HepG2 (cell line): Measurements from ENCODE around the gene MIEF2. TPM values are rescaled to one million over a fixed set of nuclear protein-coding genes. Genes with fewer than 3 reads are reported as not detected.

ENCODE experiments used
- BRCA1 ChIP-seq: sonication (generic); formaldehyde crosslinking; IDR thresholded peaks from 2 replicates; pipeline ENCODE4 v1.4.0; 2020; ENCODE audit warnings: missing genetic modification reagents
- DNMT1 ChIP-seq: sonication (generic); formaldehyde crosslinking; IDR thresholded peaks from 2 replicates; pipeline ENCODE4 v1.5.1; 2020; ENCODE audit warnings: mild to moderate bottlenecking, missing genetic modification reagents
- ELF1 ChIP-seq: sonication (generic); formaldehyde crosslinking; IDR thresholded peaks from 2 replicates; pipeline ENCODE4 v1.4.0; 2020; ENCODE audit warnings: missing genetic modification reagents
- FOXK1 ChIP-seq: sonication (generic); formaldehyde crosslinking; IDR thresholded peaks from 2 replicates; pipeline ENCODE4 v1.4.0; 2020; ENCODE audit warnings: low read depth, missing genetic modification reagents, borderline replicate concordance
- HIVEP1 ChIP-seq: sonication (generic); formaldehyde crosslinking; IDR thresholded peaks from 2 replicates; pipeline ENCODE4 v1.4.0; 2020; ENCODE audit warnings: mild to moderate bottlenecking, missing genetic modification reagents
- HOXA3 ChIP-seq: sonication (generic); formaldehyde crosslinking; IDR thresholded peaks from 2 replicates; pipeline ENCODE4 v1.5.0; 2020; ENCODE audit warnings: missing genetic modification reagents
- PCBP1 ChIP-seq: fragments of 200-400 bp; formaldehyde crosslinking; IDR thresholded peaks from 2 replicates; pipeline ENCODE4 v1.6.1; 2017; ENCODE audit warnings: mild to moderate bottlenecking, low read depth, low read length, borderline replicate concordance
- POLR2AphosphoS5 ChIP-seq: IDR thresholded peaks from 2 replicates; pipeline ENCODE4 v1.6.1; 2012; ENCODE audit warnings: low read depth, low read length
- RARG ChIP-seq: sonication (generic); formaldehyde crosslinking; IDR thresholded peaks from 2 replicates; pipeline ENCODE4 v1.4.0; 2020; ENCODE audit warnings: low read depth, mild to moderate bottlenecking, missing genetic modification reagents
- RELA ChIP-seq: sonication (generic); formaldehyde crosslinking; IDR thresholded peaks from 2 replicates; pipeline ENCODE4 v1.4.0; 2020; ENCODE audit warnings: missing genetic modification reagents
- RFXANK ChIP-seq: IDR thresholded peaks from 2 replicates; pipeline ENCODE4 v1.6.1; 2016
- SETDB1 ChIP-seq: sonication (generic); formaldehyde crosslinking; IDR thresholded peaks from 2 replicates; pipeline ENCODE4 v1.5.1; 2020; ENCODE audit warnings: missing genetic modification reagents, mild to moderate bottlenecking, borderline replicate concordance
- ZNF546 ChIP-seq: sonication (generic); formaldehyde crosslinking; conservative IDR thresholded peaks from 2 replicates; pipeline ENCODE4 v1.8.1; 2023; ENCODE audit warnings: mild to moderate bottlenecking, missing genetic modification reagents
- ZNF563 ChIP-seq: sonication (generic); formaldehyde crosslinking; IDR thresholded peaks from 2 replicates; pipeline ENCODE4 v1.8.0; 2022; ENCODE audit warnings: mild to moderate bottlenecking, moderate library complexity, missing genetic modification reagents
- ZNF629 ChIP-seq: sonication (generic); formaldehyde crosslinking; conservative IDR thresholded peaks from 2 replicates; pipeline ENCODE4 v1.5.0; 2020; ENCODE audit warnings: missing genetic modification reagents
- ZNF670 ChIP-seq: sonication (generic); formaldehyde crosslinking; IDR thresholded peaks from 2 replicates; pipeline ENCODE4 v1.8.0; 2022; ENCODE audit warnings: mild to moderate bottlenecking, missing genetic modification reagents, borderline replicate concordance
- ZNF839 ChIP-seq: sonication (generic); formaldehyde crosslinking; IDR thresholded peaks from 2 replicates; pipeline ENCODE4 v1.4.0; 2020; ENCODE audit warnings: missing genetic modification reagents, mild to moderate bottlenecking, borderline replicate concordance
- ZSCAN21 ChIP-seq: sonication (generic); formaldehyde crosslinking; IDR thresholded peaks from 2 replicates; pipeline ENCODE4 v1.8.0; 2022; ENCODE audit warnings: mild to moderate bottlenecking, missing genetic modification reagents, moderate library complexity, borderline replicate concordance
- polyA plus RNA-seq, 8 experiments: library from polyadenylated mRNA; depleted of rRNA in 3 of 8; stranded (reverse) in 7 of 8; unstranded in 1 of 8; fragments of >200 nt; fragmentation: Illumina TruSeq in 4 of 8; extraction: Trizol in 4 of 8; gene quantifications; 2 replicates each; pipeline versions ENCODE4 v1.2.1 to v1.2.3, GENCODE V29; 2011 to 2016; ENCODE audit warnings: low read depth in 4 of 8, missing spikeins in 1 of 8, mixed read lengths in 1 of 8; ENCODE audit not compliant: insufficient read depth in 1 of 8
- total RNA-seq, 5 experiments: library from RNA; depleted of rRNA; stranded (reverse); fragments of >200 nt; fragmentation: Illumina TruSeq; extraction: Trizol; gene quantifications; 2 replicates each; pipeline ENCODE4 v1.2.3, GENCODE V29; 2016; ENCODE audit warnings: low read depth in 1 of 5
- TF ChIP-seq, protein P1 (sequence below): sonication (generic); formaldehyde crosslinking; conservative IDR thresholded peaks from 2 replicates; pipeline ENCODE4 v1.8.1; 2023; ENCODE audit warnings: missing genetic modification reagents
- TF ChIP-seq, protein P2 (sequence below): sonication (generic); formaldehyde crosslinking; IDR thresholded peaks from 2 replicates; pipeline ENCODE4 v1.8.1; 2023; ENCODE audit warnings: missing genetic modification reagents, mild to moderate bottlenecking, borderline replicate concordance
- TF ChIP-seq, protein P3 (sequence below): sonication (generic); formaldehyde crosslinking; IDR thresholded peaks from 2 replicates; pipeline ENCODE4 v1.4.0; 2020; ENCODE audit warnings: missing genetic modification reagents, mild to moderate bottlenecking, borderline replicate concordance
- TF ChIP-seq, protein P4 (sequence below): IDR thresholded peaks from 2 replicates; pipeline ENCODE4 v1.6.1; 2016
- TF ChIP-seq, protein P5 (sequence below): sonication (generic); formaldehyde crosslinking; IDR thresholded peaks from 2 replicates; pipeline ENCODE4 v1.5.1; 2020; ENCODE audit warnings: missing genetic modification reagents, mild to moderate bottlenecking, borderline replicate concordance
- TF ChIP-seq, protein P6 (sequence below): sonication (generic); formaldehyde crosslinking; IDR thresholded peaks from 2 replicates; pipeline ENCODE4 v1.4.0; 2020; ENCODE audit warnings: mild to moderate bottlenecking, missing genetic modification reagents

The MIEF2 gene
- total and polyA plus RNA-seq, 2 of the 13 experiments (the other 11 are each of a cell fraction or from before 2014, with no cell fraction given): 6.0 to 8.0 TPM

DNA sequence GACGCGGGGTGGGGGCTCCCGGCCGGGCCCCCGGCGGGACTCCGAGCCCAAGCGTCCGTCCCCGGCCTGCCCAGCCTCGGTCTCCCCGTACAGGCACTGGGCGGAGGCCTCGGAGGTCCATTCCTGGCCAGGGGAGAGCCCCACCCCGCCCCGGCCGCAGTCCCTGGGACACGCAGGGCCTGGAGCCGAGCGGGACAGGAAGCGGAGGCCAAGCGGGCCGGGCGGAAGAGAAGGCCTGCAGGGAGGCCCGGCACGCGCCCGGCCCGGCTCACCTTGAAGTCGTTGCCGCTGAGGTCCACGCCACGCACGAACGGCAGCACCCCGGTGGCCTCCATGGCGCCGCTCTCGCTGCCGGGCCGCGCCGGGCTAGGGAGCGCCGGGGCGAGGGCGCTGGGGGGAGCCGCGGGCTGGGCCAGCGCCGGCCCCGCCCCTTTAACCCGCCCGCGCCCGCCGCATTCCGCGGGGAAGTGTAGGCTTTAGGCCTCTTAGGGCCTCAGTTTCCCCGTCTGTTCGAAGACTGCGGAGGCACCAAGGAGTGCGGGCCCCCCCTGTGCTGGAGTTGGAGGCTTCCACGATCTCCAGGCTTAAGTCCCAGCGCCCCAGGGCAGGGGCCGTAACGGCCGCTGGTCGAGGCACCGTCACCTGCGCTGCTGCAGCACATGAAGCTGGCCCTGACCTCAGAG lies 2.0 kb upstream of the MIEF2 start, which contains the start of gene FLII (continued):
- TF ChIP-seq HOXA3 (no peak; the same call in 1 of the 2 replicates), HIVEP1 (no peak), ZSCAN21 (CRISPR knock-in tag) (peak; percentile 64; the same call in 1 of the 2 replicates), ZNF670 (no peak), ELF1 (CRISPR knock-in tag) (no peak), FOXK1 (no peak), BRCA1 (peak; percentile 75; the same call in 1 of the 2 replicates), ZNF839 (no peak), RFXANK (no peak), RELA (CRISPR knock-in tag) (no peak), ZNF563 (CRISPR knock-in tag) (0 out of 2 replicates have a peak, but pooled peaks have one; percentile 12), PCBP1 (no peak), DNMT1 (CRISPR knock-in tag) (no peak), POLR2AphosphoS5 (peak; percentile 49; the same call in 1 of the 2 replicates), ZNF546 (no peak; the same call in 1 of the 2 replicates), RARG (CRISPR knock-in tag) (no peak), SETDB1 (no peak), ZNF629 (CRISPR knock-in tag) (no peak)
- TF ChIP-seq, protein P1, sequence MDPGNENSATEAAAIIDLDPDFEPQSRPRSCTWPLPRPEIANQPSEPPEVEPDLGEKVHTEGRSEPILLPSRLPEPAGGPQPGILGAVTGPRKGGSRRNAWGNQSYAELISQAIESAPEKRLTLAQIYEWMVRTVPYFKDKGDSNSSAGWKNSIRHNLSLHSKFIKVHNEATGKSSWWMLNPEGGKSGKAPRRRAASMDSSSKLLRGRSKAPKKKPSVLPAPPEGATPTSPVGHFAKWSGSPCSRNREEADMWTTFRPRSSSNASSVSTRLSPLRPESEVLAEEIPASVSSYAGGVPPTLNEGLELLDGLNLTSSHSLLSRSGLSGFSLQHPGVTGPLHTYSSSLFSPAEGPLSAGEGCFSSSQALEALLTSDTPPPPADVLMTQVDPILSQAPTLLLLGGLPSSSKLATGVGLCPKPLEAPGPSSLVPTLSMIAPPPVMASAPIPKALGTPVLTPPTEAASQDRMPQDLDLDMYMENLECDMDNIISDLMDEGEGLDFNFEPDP (CRISPR knock-in tag): no peak
- TF ChIP-seq, protein P2, sequence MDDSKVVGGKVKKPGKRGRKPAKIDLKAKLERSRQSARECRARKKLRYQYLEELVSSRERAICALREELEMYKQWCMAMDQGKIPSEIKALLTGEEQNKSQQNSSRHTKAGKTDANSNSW (CRISPR knock-in tag): peak; percentile 27; the same call in 1 of the 2 replicates
- TF ChIP-seq, protein P3, sequence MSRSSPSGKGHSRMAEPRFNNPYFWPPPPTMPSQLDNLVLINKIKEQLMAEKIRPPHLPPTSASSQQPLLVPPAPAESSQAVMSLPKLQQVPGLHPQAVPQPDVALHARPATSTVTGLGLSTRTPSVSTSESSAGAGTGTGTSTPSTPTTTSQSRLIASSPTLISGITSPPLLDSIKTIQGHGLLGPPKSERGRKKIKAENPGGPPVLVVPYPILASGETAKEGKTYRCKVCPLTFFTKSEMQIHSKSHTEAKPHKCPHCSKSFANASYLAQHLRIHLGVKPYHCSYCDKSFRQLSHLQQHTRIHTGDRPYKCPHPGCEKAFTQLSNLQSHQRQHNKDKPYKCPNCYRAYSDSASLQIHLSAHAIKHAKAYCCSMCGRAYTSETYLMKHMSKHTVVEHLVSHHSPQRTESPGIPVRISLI: peak; percentile 17; the same call in 1 of the 2 replicates
- TF ChIP-seq, protein P4, sequence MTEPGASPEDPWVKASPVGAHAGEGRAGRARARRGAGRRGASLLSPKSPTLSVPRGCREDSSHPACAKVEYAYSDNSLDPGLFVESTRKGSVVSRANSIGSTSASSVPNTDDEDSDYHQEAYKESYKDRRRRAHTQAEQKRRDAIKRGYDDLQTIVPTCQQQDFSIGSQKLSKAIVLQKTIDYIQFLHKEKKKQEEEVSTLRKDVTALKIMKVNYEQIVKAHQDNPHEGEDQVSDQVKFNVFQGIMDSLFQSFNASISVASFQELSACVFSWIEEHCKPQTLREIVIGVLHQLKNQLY (CRISPR knock-in tag): no peak
- TF ChIP-seq, protein P5, sequence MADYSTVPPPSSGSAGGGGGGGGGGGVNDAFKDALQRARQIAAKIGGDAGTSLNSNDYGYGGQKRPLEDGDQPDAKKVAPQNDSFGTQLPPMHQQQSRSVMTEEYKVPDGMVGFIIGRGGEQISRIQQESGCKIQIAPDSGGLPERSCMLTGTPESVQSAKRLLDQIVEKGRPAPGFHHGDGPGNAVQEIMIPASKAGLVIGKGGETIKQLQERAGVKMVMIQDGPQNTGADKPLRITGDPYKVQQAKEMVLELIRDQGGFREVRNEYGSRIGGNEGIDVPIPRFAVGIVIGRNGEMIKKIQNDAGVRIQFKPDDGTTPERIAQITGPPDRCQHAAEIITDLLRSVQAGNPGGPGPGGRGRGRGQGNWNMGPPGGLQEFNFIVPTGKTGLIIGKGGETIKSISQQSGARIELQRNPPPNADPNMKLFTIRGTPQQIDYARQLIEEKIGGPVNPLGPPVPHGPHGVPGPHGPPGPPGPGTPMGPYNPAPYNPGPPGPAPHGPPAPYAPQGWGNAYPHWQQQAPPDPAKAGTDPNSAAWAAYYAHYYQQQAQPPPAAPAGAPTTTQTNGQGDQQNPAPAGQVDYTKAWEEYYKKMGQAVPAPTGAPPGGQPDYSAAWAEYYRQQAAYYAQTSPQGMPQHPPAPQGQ: no peak
- TF ChIP-seq, protein P6, sequence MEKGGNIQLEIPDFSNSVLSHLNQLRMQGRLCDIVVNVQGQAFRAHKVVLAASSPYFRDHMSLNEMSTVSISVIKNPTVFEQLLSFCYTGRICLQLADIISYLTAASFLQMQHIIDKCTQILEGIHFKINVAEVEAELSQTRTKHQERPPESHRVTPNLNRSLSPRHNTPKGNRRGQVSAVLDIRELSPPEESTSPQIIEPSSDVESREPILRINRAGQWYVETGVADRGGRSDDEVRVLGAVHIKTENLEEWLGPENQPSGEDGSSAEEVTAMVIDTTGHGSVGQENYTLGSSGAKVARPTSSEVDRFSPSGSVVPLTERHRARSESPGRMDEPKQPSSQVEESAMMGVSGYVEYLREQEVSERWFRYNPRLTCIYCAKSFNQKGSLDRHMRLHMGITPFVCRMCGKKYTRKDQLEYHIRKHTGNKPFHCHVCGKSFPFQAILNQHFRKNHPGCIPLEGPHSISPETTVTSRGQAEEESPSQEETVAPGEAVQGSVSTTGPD: no peak
